ENCODE data around the gene KRTAP5-7.

DNA sequence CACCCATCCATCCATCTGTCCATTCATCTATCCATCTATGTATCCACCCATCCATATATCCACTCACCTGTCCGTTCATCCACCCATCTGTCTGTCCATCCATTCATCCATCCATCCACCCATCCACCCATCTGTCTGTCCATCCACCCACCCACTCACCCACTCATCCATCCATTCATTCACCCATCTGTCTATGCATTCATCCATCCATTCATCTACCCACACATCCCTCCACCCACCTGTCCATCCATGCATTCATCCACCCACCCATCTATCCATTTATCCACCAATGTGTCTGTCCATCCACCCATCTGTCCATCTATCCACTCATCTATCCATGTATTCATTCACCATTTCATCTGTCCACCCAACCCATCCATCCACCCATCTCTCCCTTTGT, 40.7 kb upstream of the KRTAP5-7 start:
- no peak for TF ChIP-seq POLR2A (IDR thresholded peaks at IDR 0.05; ENCODE audit: low read length)
- TF ChIP-seq GATA1 (IDR thresholded peaks at IDR 0.05; ENCODE audit: low read depth, low read length): no peak
